ENCODE data around the gene LCNL1.

Gene LCNL1

DNA sequence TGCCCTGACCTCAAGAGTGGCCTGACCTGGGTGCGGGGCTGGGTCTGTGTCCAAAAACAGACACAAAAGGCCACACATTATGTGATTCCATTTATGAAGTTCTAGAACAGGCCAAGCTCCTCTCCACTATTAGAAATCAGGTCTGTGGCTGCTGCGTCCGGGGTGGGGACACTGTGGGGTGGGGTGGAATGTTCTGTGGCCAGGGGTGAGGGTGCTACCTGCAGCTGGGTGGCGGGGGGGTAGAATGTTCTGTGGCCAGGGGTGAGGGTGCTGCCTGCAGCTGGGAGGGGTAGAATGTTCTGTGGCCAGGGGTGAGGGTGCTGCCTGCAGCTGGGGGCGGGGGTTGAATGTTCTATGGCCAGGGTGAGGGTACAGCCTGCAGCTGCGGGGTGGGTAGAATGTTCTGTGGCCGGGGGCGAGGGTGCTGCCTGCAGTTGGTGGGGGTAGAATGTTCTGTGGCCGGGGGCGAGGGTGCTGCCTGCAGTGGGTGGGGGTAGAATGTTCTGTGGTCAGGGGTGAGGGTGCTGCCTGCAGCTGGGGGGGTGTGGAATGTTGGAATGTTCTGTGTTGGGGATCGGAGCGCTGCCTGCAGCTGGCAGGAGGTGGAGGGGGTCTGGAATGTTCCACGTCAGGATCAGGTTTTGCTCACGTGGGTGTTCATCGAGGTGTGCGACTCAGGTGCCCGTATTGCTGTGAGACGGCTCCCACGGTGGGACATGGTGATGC lies 22.4 kb upstream of the LCNL1 start:
- H3K4me3 Mint-ChIP-seq = peak overlapping the region; percentile 59
- H3K4me1 Mint-ChIP-seq (ENCODE audit: low read depth) = peaks cover 14% of the 10 kb centered on the region
- H3K27ac Mint-ChIP-seq = peak overlapping the region; percentile 84

DNA sequence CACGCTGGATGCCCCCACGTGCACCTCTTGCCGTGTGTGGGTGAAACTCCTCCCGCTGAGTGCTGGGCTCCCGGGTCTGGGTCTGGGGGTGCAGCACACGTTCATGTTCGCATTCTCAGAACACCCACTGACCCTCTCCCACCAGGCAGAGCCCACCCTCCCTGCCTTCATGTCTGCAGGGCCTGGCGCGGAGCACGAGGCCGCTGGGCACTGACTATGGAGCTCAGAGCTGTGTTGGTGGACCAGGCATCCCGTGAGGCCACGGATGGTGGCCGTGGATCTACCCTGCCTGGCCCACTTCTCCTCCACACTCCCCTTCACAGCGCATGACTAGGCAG lies 21.9 kb upstream of the LCNL1 start:
- DNase-seq (ENCODE audit: low spot score) = no peak
- Mint-ChIP-seq H3K36me3 (ENCODE audit: low read depth) (no peaks in the 10 kb centered on the region), H3K4me3 (no peak overlapping the region), H3K27me3 (ENCODE audit: low read depth) (peaks cover 3% of the 10 kb centered on the region), H3K27ac (no peak overlapping the region), H3K4me1 (ENCODE audit: low read depth) (peaks cover 18% of the 10 kb centered on the region), H3K9me3 (peaks cover 9% of the 10 kb centered on the region)

More for the DNA sequence above, 22.4 kb upstream of the LCNL1 start:
- Mint-ChIP-seq H3K27me3 (ENCODE audit: low read depth) (no peaks in the 10 kb centered on the region), H3K9me3 (peaks cover 9% of the 10 kb centered on the region), H3K36me3 (ENCODE audit: low read depth) (no peaks in the 10 kb centered on the region)
- no peak for DNase-seq (ENCODE audit: low spot score)

DNA sequence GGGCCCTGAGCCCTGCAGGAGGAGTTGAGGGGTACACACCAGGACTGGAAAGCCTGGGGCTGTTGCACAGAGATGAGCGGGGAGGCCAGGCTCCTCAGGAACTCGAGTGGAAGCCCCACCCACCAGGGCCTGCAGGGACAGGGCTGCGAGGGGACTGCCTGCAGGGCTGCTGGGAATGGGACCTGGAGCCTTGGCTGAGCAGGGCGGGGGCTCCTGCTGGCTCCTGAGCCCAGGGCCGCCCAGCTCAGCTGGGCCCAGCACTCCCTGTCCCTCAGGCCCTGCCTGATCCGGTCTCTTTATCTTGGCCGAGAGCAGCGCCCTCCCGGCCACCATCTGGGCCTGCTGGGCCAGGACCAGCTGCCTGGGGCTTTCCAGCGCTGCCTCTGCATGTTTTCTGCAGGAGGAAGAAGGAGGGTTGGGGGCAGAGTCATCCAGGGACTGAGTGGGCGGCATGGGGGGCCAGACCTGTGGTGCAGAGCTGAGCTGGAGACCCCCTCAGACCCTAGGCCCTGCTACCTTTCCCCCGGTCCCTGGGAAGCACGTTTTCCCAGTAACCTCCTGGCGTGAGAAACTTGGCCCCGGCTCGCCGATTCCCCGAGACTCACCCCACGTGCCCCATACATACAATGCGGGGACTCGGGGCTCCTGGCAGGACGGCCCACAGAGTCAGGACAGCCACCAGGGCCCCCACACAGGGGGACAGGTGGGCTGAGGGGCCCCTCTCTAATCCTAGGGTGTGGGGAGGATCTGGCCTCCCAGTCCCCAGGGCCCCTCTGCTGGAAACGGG lies 21.3 kb upstream of the LCNL1 start:
- H3K27me3 Mint-ChIP-seq (ENCODE audit: low read depth) = peaks cover 5% of the 10 kb centered on the region
- peaks cover 4% of the 10 kb centered on the region for H3K9me3 Mint-ChIP-seq
- H3K36me3 Mint-ChIP-seq (ENCODE audit: low read depth) = no peaks in the 10 kb centered on the region
- no peak for DNase-seq (ENCODE audit: low spot score)
- H3K27ac Mint-ChIP-seq = no peak overlapping the region
- H3K4me3 Mint-ChIP-seq = no peak overlapping the region
- H3K4me1 Mint-ChIP-seq (ENCODE audit: low read depth) = peaks cover 23% of the 10 kb centered on the region

DNA sequence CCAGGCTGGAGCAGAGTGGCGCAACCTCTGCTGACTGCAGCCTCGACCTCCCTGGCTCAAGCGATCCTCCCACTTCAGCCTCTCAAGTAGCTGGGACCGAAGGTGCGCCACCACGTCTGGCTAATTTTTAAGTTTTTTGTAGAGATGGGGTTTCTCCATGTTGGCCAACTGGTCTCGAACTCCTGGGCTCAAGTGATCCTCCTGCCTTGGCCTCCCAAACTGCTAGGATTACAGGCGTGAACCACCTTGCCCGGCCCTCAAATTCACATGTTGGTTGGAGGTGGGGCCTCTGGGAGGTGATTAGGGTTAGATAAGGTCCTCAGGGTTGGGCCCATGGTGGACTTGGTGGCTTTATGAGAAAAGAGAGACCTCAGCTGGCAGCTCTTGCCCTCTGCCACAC lies 20.6 kb upstream of the LCNL1 start:
- no peak for DNase-seq (ENCODE audit: low spot score)
- Mint-ChIP-seq H3K36me3 (ENCODE audit: low read depth) (no peaks in the 10 kb centered on the region), H3K9me3 (no peaks in the 10 kb centered on the region), H3K27ac (no peak overlapping the region), H3K27me3 (ENCODE audit: low read depth) (peaks cover 5% of the 10 kb centered on the region), H3K4me1 (ENCODE audit: low read depth) (peaks cover 23% of the 10 kb centered on the region), H3K4me3 (no peak overlapping the region)

DNA sequence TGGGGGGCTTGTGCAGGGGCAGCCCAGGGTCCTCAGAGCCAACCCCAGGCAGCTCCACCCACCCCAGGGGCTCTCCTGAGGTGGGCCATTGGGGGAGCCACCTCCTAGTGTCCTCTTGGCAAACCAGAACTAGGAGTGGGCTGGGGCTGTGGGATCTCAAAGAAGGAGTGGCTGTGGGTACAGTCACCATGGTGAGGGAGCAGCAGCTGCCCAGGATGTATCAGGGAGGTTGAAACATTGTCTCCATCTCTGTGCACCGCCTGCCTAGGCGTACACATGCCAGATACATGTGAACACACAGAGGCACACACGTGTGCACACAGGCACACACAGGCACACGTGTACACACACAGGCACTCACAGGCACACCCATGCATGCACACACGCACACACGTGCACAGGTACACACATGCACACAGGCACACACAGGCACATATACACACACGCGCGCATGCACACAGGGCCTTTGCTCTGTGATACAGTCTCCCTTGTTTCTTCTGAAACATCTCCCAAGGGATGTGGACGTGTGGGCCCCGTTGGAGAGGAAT lies 20.0 kb upstream of the LCNL1 start:
- peak overlapping the region; percentile 27 for H3K27ac Mint-ChIP-seq
- H3K27me3 Mint-ChIP-seq (ENCODE audit: low read depth) = peaks cover 5% of the 10 kb centered on the region
- peaks cover 23% of the 10 kb centered on the region for H3K4me1 Mint-ChIP-seq (ENCODE audit: low read depth)
- H3K9me3 Mint-ChIP-seq = no peaks in the 10 kb centered on the region
- H3K36me3 Mint-ChIP-seq (ENCODE audit: low read depth) = no peaks in the 10 kb centered on the region
- H3K4me3 Mint-ChIP-seq = no peak overlapping the region
- no peak for DNase-seq (ENCODE audit: low spot score)

DNA sequence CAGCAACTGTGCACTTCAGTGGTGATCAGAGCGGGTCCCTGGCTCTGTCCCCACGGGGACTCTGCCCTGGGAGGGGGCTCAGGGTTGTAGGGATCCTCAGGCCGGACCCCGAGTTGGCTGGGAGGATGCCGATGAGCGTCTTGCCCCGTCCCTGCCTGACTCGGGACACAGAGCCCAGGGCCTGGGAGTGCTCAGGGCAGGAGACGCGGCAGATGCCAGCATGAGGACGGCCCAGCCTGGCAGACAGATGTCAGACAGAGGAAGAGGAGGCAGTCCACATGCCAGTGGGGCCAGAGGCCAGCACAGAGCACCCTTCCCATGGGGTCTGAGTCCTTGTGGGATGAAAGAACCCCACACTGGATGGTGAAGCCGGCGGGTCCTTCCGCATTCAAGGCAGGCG lies 19.5 kb upstream of the LCNL1 start:
- Mint-ChIP-seq H3K36me3 (ENCODE audit: low read depth) (no peaks in the 10 kb centered on the region), H3K9me3 (no peaks in the 10 kb centered on the region), H3K4me3 (no peak overlapping the region), H3K27ac (peak overlapping the region; percentile 27), H3K4me1 (ENCODE audit: low read depth) (peaks cover 23% of the 10 kb centered on the region), H3K27me3 (ENCODE audit: low read depth) (peaks cover 5% of the 10 kb centered on the region)
- DNase-seq (ENCODE audit: low spot score) = no peak

DNA sequence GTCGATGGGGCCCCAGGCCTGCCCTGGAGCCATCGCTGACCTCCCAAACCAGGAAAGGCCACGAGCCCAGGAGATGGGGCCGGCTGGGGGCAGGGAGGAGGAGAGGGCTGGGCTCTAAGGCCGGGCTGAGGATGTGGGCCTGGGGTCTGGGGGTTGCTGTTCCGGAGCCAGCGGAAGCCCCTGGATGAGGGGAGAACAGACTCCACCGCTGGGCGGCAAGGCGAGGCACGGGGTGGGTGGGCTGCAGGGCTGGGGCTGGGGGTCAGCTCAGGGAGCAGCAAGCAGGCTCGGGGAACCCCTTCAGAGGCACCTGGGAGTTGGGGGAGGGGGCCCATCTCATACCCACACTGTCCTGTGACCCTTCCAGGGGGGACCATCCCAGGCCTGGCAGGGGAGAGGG lies 19.0 kb upstream of the LCNL1 start:
- H3K4me3 Mint-ChIP-seq = no peak overlapping the region
- no peaks in the 10 kb centered on the region for H3K9me3 Mint-ChIP-seq
- no peak for DNase-seq (ENCODE audit: low spot score)
- no peaks in the 10 kb centered on the region for H3K36me3 Mint-ChIP-seq (ENCODE audit: low read depth)
- H3K27ac Mint-ChIP-seq = no peak overlapping the region
- peaks cover 23% of the 10 kb centered on the region for H3K4me1 Mint-ChIP-seq (ENCODE audit: low read depth)
- peaks cover 5% of the 10 kb centered on the region for H3K27me3 Mint-ChIP-seq (ENCODE audit: low read depth)

DNA sequence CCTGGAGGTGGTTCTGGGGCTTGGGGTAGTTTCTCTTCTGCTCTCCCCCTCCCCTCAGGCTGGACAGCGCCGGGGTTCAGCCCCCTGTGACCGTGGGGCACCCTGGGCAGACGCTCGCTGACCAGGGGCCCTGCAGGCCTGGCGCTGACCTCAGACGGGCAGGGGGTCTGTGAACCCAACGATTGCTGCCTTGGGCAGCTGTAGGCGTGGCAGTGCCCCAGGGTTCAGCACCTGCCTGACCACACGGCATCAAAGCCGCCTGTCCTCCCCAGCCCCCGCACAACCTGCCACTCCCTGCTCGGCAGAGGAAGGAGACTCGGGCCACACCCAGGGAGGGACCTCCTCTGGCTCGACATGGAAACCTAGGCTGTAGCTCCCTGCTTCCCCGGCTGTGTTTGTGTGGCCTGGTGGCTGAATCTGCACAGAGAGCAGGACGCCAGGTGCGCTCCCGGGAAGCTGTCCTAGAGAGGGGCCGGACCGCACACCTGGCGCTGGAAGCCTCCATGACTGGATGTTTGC lies 18.6 kb upstream of the LCNL1 start:
- Mint-ChIP-seq H3K4me3 (no peak overlapping the region), H3K9me3 (no peaks in the 10 kb centered on the region)
- DNase-seq (ENCODE audit: low spot score) = no peak

DNA sequence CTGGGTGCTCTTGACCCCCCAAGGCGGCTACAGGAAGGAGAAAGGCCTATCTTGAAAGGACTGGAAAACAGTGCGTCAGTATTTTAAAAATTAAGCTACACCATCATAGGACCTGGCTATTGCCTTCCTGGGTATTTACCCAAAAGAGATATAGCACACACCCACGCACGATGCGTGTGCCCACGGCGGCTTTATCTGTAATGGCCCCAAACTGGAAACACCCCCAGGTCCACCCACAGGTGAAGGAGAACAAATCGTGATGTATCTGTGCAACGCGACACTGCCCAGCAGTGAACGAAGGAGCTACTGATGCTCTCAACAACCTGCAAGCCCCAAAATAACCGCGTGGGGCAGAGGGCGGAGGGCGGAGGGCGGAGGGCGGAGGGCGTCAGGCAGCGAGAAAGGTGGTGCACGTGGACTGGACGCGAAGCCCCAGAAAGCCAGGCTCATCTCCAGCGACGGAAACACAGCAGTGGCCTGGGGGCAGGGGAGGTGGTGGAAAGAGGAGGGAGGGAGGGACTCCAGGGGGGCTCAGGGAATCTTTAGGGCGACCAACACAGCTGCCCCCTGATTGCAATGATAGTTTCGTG lies 17.9 kb upstream of the LCNL1 start:
- no peaks in the 10 kb centered on the region for H3K9me3 Mint-ChIP-seq
- H3K27ac Mint-ChIP-seq = no peak overlapping the region
- H3K27me3 Mint-ChIP-seq (ENCODE audit: low read depth) = peaks cover 5% of the 10 kb centered on the region
- no peak for DNase-seq (ENCODE audit: low spot score)
- H3K4me3 Mint-ChIP-seq = no peak overlapping the region
- no peaks in the 10 kb centered on the region for H3K36me3 Mint-ChIP-seq (ENCODE audit: low read depth)
- H3K4me1 Mint-ChIP-seq (ENCODE audit: low read depth) = peaks cover 23% of the 10 kb centered on the region

More for the DNA sequence above, 18.6 kb upstream of the LCNL1 start:
- Mint-ChIP-seq H3K36me3 (ENCODE audit: low read depth) (no peaks in the 10 kb centered on the region), H3K27ac (peak overlapping the region; percentile 15), H3K4me1 (ENCODE audit: low read depth) (peaks cover 23% of the 10 kb centered on the region), H3K27me3 (ENCODE audit: low read depth) (peaks cover 5% of the 10 kb centered on the region)

DNA sequence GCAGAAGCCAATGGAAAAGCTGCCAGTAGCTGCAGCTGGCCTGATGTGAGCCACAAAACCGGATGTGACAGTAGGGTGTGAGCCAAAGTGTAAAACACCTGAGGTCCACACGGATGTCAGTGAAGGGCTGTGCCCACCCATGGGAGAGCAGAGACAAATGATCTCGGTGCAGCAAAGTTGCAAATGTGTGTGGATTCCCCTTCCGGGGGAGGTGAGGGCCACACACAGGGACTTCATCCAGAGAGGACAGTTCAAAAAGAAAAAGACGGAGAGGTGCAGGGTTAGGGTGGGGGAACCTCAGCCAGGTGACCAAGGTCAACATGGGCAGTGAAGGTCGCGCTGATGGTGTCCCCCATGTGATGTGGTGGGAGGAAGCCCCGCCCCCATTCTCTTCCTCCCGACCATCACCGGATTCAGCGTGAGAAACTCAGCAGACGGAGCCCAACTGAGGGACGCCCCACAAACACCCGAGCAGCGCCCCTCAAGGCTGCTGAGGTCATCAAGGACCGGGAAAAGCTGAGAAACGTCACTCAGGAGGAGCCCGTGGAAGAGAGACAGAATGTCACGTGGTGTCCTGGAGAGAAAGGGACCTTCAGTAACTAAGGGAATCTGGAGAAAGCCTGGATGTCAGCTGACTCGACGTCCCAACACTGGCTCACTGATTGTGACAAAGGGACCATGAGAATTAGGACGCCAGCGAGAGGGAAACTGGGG lies 16.9 kb upstream of the LCNL1 start:
- Mint-ChIP-seq H3K4me3 (peak overlapping the region; percentile 83), H3K4me1 (ENCODE audit: low read depth) (peaks cover 21% of the 10 kb centered on the region), H3K36me3 (ENCODE audit: low read depth) (no peaks in the 10 kb centered on the region), H3K27me3 (ENCODE audit: low read depth) (peaks cover 5% of the 10 kb centered on the region), H3K27ac (peak overlapping the region; percentile 91), H3K9me3 (no peaks in the 10 kb centered on the region)
- no peak for DNase-seq (ENCODE audit: low spot score)

DNA sequence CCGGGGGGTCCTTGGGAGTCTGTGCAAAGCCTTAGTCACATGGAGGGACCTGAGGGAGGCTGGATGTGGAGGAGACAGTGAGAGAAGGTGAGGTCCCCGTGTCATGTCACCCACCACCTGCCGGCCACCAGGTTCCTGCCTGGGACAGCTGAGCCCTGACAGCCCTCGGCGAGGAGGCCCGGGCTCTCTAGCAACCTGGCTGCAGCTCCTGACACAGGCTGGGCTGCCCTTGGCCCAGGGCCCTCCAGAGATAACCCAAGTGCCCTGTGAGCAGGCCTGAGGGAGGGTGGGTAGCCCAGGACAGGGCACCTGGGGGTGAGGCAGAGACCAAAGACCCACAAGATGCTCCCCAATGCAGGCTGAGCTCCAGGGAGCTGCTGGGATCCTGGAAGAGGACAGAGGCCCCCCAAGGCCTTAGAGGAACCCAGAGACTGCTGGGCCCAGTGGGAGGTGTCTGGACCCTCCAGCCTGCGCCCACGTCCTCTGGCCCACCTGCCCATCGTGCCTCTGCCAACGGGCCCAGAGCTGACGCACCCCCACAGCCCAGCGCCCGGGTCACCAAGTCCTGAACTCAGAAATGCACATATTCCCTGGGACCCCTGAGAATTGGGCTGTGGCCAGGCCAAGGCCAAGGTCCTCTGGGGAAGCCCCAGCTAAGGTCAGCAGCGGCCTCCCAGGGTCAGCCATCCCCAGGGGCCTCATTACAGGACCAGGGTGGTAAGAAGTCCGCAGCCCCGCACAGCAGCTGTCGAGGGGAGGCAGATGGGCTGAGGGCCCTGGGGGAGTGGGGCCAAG lies 14.3 kb upstream of the LCNL1 start:
- no peak overlapping the region for H3K4me3 Mint-ChIP-seq
- H3K4me1 Mint-ChIP-seq (ENCODE audit: low read depth) = peaks cover 16% of the 10 kb centered on the region
- no peaks in the 10 kb centered on the region for H3K36me3 Mint-ChIP-seq (ENCODE audit: low read depth)
- no peaks in the 10 kb centered on the region for H3K9me3 Mint-ChIP-seq
- no peak overlapping the region for H3K27ac Mint-ChIP-seq
- DNase-seq (ENCODE audit: low spot score) = no peak
- H3K27me3 Mint-ChIP-seq (ENCODE audit: low read depth) = peaks cover 5% of the 10 kb centered on the region

DNA sequence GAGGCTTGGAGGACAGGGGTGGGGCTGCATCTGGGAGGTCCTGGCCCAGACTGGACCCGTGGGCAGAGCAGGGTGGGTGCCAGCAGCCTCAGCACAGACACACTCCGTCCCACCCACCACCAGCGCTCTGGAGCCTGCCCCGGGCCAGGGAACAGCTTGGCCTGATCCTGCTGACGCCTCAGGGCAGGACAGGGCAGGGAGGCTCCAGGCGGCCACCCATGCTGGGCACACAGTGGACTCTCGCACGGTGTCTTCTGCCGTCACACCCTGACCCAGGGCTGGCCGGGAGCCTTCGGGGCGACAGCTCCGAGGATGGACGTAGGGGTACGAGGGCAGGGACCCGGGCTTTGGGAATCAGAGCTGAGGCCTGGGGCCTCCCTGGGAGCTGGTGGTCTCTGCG lies 13.6 kb upstream of the LCNL1 start:
- Mint-ChIP-seq H3K27me3 (ENCODE audit: low read depth) (peaks cover 5% of the 10 kb centered on the region), H3K36me3 (ENCODE audit: low read depth) (no peaks in the 10 kb centered on the region), H3K27ac (no peak overlapping the region), H3K4me3 (no peak overlapping the region), H3K9me3 (no peaks in the 10 kb centered on the region), H3K4me1 (ENCODE audit: low read depth) (peaks cover 16% of the 10 kb centered on the region)
- DNase-seq (ENCODE audit: low spot score) = no peak

DNA sequence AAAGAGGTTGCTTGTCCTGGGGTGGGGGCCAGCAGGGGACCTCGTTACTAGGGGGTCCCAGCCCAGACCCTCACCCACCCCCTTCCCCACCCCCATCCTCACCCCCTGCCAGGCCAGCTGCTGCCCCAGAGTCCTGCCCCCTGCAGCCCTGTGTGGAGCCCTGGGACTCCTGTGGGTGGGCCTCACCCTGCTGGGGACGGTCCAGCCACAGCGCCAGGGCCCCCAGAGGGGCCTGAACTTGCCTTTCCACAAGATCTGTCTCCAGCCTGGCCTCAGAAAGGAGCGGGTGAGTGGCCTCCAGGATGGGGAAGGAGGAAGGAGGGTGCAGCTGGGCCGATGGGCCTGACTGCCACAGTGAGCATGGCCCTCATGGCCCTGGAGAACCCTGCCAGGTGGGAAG lies 13.0 kb upstream of the LCNL1 start:
- peaks cover 11% of the 10 kb centered on the region for H3K4me1 Mint-ChIP-seq (ENCODE audit: low read depth)
- no peak for DNase-seq (ENCODE audit: low spot score)
- H3K4me3 Mint-ChIP-seq = no peak overlapping the region
- H3K36me3 Mint-ChIP-seq (ENCODE audit: low read depth) = no peaks in the 10 kb centered on the region
- H3K27me3 Mint-ChIP-seq (ENCODE audit: low read depth) = peaks cover 5% of the 10 kb centered on the region
- H3K9me3 Mint-ChIP-seq = no peaks in the 10 kb centered on the region
- no peak overlapping the region for H3K27ac Mint-ChIP-seq

Measured in T-helper 2 cell treated with Interferon-gamma antibody and Interleukin-4, amounts not matched to agents 5 μg/mL and 100 μg/mL, for 36 hours (primary cell).